GM10248 (cell line): ENCODE results near the gene MS4A2.
"Not testable (repeated sequence)": the region's sequence is repeated elsewhere in the genome, so short reads cannot be mapped to it uniquely, and the experiment has no call there.

Experiments
- CTCF ChIA-PET: fragments of 300-600 bp; sonication (Branson Sonifier 250); formaldehyde crosslinking; extraction: SDS; loops from one replicate; lab custom pipeline; 2021; ENCODE audit warnings: antibody characterized with exemption; lab: Yijun Ruan, JAX
- POLR2A ChIA-PET: fragments of 350-650 bp; sonication (Branson Sonifier 250); formaldehyde crosslinking; extraction: SDS; loops from one replicate; lab custom pipeline; 2020; ENCODE audit warnings: antibody characterized with exemption; lab: Yijun Ruan, JAX
- DNase-seq: peaks from one replicate; pipeline ENCODE4 v3.0.0; 2012; ENCODE audit errors: extremely low spot score
- TF ChIP-seq, protein P1 (sequence below): IDR thresholded peaks from 2 replicates; pipeline ENCODE4 v1.5.1; 2012; ENCODE audit warnings: mild to moderate bottlenecking, low read depth; ENCODE audit errors: extremely low read depth, missing control alignments, control extremely low read depth

Gene MS4A2

DNA sequence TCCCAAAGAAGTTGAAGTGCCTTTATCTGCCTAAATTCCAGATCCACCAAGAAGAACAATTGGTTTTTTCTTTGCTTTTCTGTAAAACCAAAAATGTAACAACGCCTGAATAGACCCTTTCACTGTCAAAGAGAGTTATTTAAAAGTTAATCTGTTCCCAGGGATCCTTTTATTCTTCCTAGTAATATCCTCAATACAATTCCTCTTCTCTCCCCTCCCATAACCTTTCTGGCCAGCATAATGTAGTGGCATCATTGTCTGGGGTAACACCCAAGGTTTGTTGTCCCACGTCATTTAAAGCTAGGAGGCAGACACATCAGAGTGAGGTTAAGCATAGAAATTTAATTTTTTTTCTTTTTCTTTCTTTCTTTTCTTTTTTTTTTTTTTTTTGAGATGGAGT lies 39.9 kb downstream of the MS4A2 start:
- DNase-seq = no peak
- POLR2A ChIA-PET = no interaction called here
- CTCF ChIA-PET = interaction anchor here (1.1 kb wide), 1 partner anchor 123 kb away, joined by 3 read pairs; no protein-coding TSS in a partner anchor
- TF ChIP-seq, protein P1, sequence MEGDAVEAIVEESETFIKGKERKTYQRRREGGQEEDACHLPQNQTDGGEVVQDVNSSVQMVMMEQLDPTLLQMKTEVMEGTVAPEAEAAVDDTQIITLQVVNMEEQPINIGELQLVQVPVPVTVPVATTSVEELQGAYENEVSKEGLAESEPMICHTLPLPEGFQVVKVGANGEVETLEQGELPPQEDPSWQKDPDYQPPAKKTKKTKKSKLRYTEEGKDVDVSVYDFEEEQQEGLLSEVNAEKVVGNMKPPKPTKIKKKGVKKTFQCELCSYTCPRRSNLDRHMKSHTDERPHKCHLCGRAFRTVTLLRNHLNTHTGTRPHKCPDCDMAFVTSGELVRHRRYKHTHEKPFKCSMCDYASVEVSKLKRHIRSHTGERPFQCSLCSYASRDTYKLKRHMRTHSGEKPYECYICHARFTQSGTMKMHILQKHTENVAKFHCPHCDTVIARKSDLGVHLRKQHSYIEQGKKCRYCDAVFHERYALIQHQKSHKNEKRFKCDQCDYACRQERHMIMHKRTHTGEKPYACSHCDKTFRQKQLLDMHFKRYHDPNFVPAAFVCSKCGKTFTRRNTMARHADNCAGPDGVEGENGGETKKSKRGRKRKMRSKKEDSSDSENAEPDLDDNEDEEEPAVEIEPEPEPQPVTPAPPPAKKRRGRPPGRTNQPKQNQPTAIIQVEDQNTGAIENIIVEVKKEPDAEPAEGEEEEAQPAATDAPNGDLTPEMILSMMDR = no peak

DNA sequence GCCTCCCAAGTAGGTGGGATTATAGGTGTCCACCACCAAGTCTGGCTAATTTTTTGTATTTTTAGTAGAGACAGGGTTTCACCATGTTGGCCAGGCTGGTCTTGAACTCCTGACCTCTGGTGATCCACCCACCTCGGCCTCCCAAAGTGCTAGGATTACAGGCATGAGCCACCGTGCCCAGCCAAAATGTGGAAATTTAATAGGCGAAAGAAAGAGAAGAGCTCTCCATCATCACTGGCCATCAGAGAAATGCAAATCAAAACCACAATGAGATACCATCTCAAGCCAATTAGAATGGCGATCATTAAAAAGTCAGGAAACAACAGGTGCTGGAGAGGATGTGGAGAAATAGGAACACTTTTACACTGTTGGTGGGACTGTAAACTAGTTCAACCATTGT lies 40.4 kb downstream of the MS4A2 start:
- DNase-seq, POLR2A ChIA-PET, CTCF ChIA-PET: not testable (repeated sequence)

DNA sequence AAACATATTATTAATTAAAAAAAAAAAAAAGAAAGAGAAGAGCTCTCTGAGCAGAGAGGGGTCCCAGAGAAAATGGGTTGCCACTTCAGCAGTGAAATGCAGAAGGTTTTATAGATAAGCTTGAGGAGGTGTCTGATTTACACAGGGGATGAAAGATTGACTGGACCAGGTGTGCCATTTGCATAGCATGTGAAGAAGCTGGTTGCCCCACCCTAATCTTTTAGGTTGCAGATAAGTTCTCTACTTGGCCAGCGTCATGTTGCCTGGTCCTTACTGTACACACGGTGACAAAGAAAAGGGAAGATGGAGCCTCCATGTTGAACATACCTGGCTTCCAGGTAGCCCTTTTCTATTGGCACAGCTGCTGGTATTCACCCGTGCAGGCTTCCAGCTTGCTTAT lies 41.4 kb downstream of the MS4A2 start:
- DNase-seq = no peak
- POLR2A ChIA-PET = no interaction called here
- CTCF ChIA-PET = interaction anchor here (0.9 to 1.0 kb wide), 2 partner anchors 8 to 307 kb away, joined by 3 read pairs; no protein-coding TSS in a partner anchor
- TF ChIP-seq, protein P1 = no peak

DNA sequence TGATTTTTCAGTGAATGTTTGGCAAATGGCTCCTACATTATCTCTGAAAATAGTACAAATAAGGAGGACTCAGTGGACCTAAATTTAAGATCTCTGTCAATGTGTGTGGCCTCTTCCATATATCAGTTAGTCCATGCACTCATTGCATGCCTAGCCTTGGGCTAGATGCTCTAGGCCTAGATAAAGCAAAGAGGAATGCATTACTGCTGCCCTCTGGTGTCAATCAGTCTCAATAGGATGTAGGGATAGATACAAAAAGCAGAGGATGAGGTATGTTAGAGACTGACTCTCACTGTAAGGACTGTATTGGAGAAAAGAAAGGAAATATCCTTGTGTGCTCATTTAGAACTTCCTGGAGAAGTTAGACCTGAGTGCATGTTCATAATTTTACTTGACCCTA lies 42.0 kb downstream of the MS4A2 start:
- ChIA-PET POLR2A (no interaction called here), CTCF (no interaction called here)
- TF ChIP-seq, protein P1 = peak; percentile 35
- peak; percentile 23 for DNase-seq

DNA sequence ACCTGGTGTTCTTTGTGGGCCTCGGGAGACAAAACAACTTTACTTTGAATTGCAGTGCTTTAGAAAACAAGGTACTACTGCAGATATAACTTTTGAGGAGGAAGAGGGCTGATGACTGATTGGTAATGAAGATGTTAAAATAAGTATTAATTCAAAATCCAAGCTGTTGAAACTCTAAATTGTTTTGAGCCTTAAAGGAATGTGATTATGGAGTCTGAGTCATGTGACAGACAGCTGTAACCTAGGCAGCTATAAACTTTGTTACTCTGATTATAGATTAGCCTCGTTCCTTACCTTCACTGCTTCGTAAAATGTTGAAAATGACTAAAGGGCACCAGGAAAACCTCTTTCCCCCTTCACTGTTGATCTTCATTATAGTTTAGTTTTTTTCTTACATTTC lies 43.4 kb downstream of the MS4A2 start:
- TF ChIP-seq, protein P1 = no peak
- DNase-seq = no peak
- ChIA-PET CTCF (interaction anchor here (1.5 to 1.7 kb wide), 2 partner anchors 12 to 14 kb away, joined by 4 to 8 read pairs; no protein-coding TSS in a partner anchor), POLR2A (no interaction called here)

DNA sequence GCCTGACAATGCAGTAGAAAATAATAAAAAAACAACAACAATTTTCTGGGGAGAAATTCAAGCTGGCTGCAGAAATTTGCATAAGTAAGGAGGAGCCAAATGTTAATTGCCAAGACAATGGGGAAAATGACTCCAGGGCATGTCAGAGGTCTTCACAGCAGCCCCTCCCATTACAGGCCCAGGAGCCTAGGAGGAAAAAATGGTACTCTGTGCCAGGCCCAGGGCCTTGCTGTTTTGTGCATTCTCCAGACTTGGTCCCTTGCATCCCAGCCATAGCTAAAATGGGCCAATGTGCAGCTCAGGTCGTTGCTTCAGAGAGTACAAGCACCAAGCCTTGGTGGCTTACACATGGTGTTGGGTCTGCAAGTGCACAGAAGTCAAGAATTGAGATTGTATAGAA lies 45.5 kb downstream of the MS4A2 start:
- ChIA-PET CTCF (interaction anchor here (0.8 to 1.2 kb wide), 2 partner anchors 11 to 118 kb away, joined by 3 to 6 read pairs; no protein-coding TSS in a partner anchor), POLR2A (no interaction called here)
- DNase-seq = no peak
- TF ChIP-seq, protein P1 = no peak

DNA sequence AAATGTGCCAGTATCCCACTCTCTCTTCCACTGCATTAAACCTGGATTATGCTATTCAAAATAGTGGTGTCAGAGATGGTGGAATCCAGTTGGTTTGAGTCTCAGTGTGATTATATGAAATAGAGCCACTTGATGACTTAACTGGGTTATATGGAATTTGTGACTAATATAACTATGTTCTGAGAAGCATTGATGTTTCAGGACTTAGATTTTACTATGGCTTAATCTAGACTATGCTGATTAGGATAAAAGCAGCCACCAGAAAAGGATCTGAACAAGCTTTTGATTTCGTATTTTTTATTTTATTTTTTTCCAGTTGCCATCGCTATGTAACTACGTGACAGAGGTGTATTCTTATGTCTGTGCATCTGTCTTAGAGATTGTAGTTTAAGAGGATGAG lies 55.3 kb downstream of the MS4A2 start:
- TF ChIP-seq, protein P1 = no peak
- ChIA-PET POLR2A (no interaction called here), CTCF (interaction anchor here (1.2 to 1.9 kb wide), 2 partner anchors 12 to 25 kb away, joined by 3 to 8 read pairs; no protein-coding TSS in a partner anchor)
- no peak for DNase-seq
